Mammary epithelial cell (primary cell): ENCODE measurements around the gene TOM1L2.

Source experiments
- EZH2 ChIP-seq: IDR thresholded peaks from 2 replicates; pipeline ENCODE4 v1.6.1; 2012; ENCODE audit warnings: low read length, inconsistent platforms, borderline replicate concordance
- TF ChIP-seq, protein P1 (sequence below), 2 donors: IDR thresholded peaks in 1 of 2; conservative IDR thresholded peaks in 1 of 2; 2 replicates each; pipeline ENCODE4 v1.5.1; 2011 to 2012; ENCODE audit warnings: inconsistent platforms in 2 of 2, low read length in 2 of 2, mild to moderate bottlenecking in 2 of 2, control low read depth in 1 of 2, low read depth in 1 of 2; ENCODE audit not compliant: insufficient read depth in 1 of 2; ENCODE audit errors: extremely low read depth in 1 of 2

GRCh38 chr17:17972126-17972951 is at the start of gene TOM1L2, which contains the start of gene DRC3:
- TF ChIP-seq, protein P1, sequence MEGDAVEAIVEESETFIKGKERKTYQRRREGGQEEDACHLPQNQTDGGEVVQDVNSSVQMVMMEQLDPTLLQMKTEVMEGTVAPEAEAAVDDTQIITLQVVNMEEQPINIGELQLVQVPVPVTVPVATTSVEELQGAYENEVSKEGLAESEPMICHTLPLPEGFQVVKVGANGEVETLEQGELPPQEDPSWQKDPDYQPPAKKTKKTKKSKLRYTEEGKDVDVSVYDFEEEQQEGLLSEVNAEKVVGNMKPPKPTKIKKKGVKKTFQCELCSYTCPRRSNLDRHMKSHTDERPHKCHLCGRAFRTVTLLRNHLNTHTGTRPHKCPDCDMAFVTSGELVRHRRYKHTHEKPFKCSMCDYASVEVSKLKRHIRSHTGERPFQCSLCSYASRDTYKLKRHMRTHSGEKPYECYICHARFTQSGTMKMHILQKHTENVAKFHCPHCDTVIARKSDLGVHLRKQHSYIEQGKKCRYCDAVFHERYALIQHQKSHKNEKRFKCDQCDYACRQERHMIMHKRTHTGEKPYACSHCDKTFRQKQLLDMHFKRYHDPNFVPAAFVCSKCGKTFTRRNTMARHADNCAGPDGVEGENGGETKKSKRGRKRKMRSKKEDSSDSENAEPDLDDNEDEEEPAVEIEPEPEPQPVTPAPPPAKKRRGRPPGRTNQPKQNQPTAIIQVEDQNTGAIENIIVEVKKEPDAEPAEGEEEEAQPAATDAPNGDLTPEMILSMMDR (conservative IDR thresholded peaks at IDR 0.05 in 1 of 2, IDR thresholded peaks at IDR 0.05 in 1 of 2; ENCODE audit: extremely low read depth in 1 of 2, insufficient read depth in 1 of 2, low read depth in 1 of 2, low read length in 2 of 2) = no peak
- TF ChIP-seq EZH2 = no peak
